ENCODE results near the gene RAPGEF1.
A peak's percentile ranks its signal among the peaks of the same experiment; 100 is the strongest.

RAPGEF1 gene

GRCh38 chr9:131623655-131624330 is 116.1 kb downstream of the RAPGEF1 start:
- no peak for ATAC-seq
- Mint-ChIP-seq H3K27ac (peak overlapping the region; percentile 97), H3K4me1 (peaks cover 63% of the 10 kb centered on the region), H3K9me3 (no peaks in the 10 kb centered on the region), H3K36me3 (peaks cover 96% of the 10 kb centered on the region), H3K4me3 (no peak overlapping the region)
- DNase-seq (ENCODE audit: low spot score in 2 of 2) = no peak

- H3K4me1 Mint-ChIP-seq = peaks cover 56% of the 10 kb centered on the region
- H3K9me3 Mint-ChIP-seq = no peaks in the 10 kb centered on the region
- peaks cover 100% of the 10 kb centered on the region for H3K36me3 Mint-ChIP-seq
- no peak overlapping the region for H3K27ac Mint-ChIP-seq
- DNase-seq (ENCODE audit: low spot score in 2 of 2) = no peak
- peak overlapping the region; percentile 61 for H3K4me3 Mint-ChIP-seq
- no peak for ATAC-seq
Measured at GRCh38 chr9:131622523-131622922, 117.4 kb downstream of the RAPGEF1 start.

GRCh38 chr9:131621551-131622358 is 118.1 kb downstream of the RAPGEF1 start:
- DNase-seq (ENCODE audit: low spot score in 2 of 2) (no peak), ATAC-seq (peak; percentile 65)
- Mint-ChIP-seq H3K9me3 (no peaks in the 10 kb centered on the region), H3K4me1 (peaks cover 51% of the 10 kb centered on the region), H3K36me3 (peaks cover 100% of the 10 kb centered on the region), H3K4me3 (peak overlapping the region; percentile 61), H3K27ac (peak overlapping the region; percentile 93)

GRCh38 chr9:131620764-131621520 is 118.9 kb downstream of the RAPGEF1 start:
- ATAC-seq = no peak

GRCh38 chr9:131619680-131620079 is 120.2 kb downstream of the RAPGEF1 start:
- Mint-ChIP-seq H3K4me3 (no peak overlapping the region), H3K4me1 (peaks cover 34% of the 10 kb centered on the region), H3K9me3 (no peaks in the 10 kb centered on the region), H3K36me3 (peaks cover 100% of the 10 kb centered on the region), H3K27ac (peak overlapping the region; percentile 93)
- DNase-seq (ENCODE audit: low spot score in 2 of 2) (no peak), ATAC-seq (no peak)

More at GRCh38 chr9:131620764-131621520, 118.9 kb downstream of the RAPGEF1 start:
- peaks cover 100% of the 10 kb centered on the region for H3K36me3 Mint-ChIP-seq
- peak overlapping the region; percentile 61 for H3K4me3 Mint-ChIP-seq
- H3K9me3 Mint-ChIP-seq = no peaks in the 10 kb centered on the region
- DNase-seq (ENCODE audit: low spot score in 2 of 2) = no peak
- H3K4me1 Mint-ChIP-seq = peaks cover 46% of the 10 kb centered on the region
- H3K27ac Mint-ChIP-seq = peak overlapping the region; percentile 93

GRCh38 chr9:131618785-131619184 is 121.1 kb downstream of the RAPGEF1 start:
- ATAC-seq (no peak), DNase-seq (ENCODE audit: low spot score in 2 of 2) (no peak)
- H3K4me3 Mint-ChIP-seq = no peak overlapping the region
- peaks cover 100% of the 10 kb centered on the region for H3K36me3 Mint-ChIP-seq
- peak overlapping the region; percentile 88 for H3K27ac Mint-ChIP-seq
- H3K9me3 Mint-ChIP-seq = no peaks in the 10 kb centered on the region
- H3K4me1 Mint-ChIP-seq = peaks cover 30% of the 10 kb centered on the region

- no peak for ATAC-seq
- peak overlapping the region; percentile 88 for H3K27ac Mint-ChIP-seq
- H3K4me3 Mint-ChIP-seq = no peak overlapping the region
- no peaks in the 10 kb centered on the region for H3K9me3 Mint-ChIP-seq
- H3K36me3 Mint-ChIP-seq = peaks cover 100% of the 10 kb centered on the region
- DNase-seq (ENCODE audit: low spot score in 2 of 2) = no peak
- peaks cover 34% of the 10 kb centered on the region for H3K4me1 Mint-ChIP-seq
Measured at GRCh38 chr9:131618071-131618479, 121.8 kb downstream of the RAPGEF1 start.

GRCh38 chr9:131617611-131618010 is 122.3 kb downstream of the RAPGEF1 start:
- ATAC-seq (no peak), DNase-seq (ENCODE audit: low spot score in 2 of 2) (no peak)
- Mint-ChIP-seq H3K4me3 (no peak overlapping the region), H3K36me3 (peaks cover 100% of the 10 kb centered on the region), H3K9me3 (no peaks in the 10 kb centered on the region), H3K4me1 (peaks cover 35% of the 10 kb centered on the region), H3K27ac (peak overlapping the region; percentile 56)

GRCh38 chr9:131616983-131617604 is 122.8 kb downstream of the RAPGEF1 start:
- no peak overlapping the region for H3K4me3 Mint-ChIP-seq
- peaks cover 37% of the 10 kb centered on the region for H3K4me1 Mint-ChIP-seq
- peaks cover 100% of the 10 kb centered on the region for H3K36me3 Mint-ChIP-seq
- ATAC-seq = no peak
- H3K9me3 Mint-ChIP-seq = no peaks in the 10 kb centered on the region
- DNase-seq (ENCODE audit: low spot score in 2 of 2) = no peak
- peak overlapping the region; percentile 56 for H3K27ac Mint-ChIP-seq

- peaks cover 30% of the 10 kb centered on the region for H3K4me1 Mint-ChIP-seq
- DNase-seq (ENCODE audit: low spot score in 2 of 2) = no peak
- no peaks in the 10 kb centered on the region for H3K9me3 Mint-ChIP-seq
- no peak overlapping the region for H3K4me3 Mint-ChIP-seq
- H3K27ac Mint-ChIP-seq = peak overlapping the region; percentile 89
- no peak for ATAC-seq
- H3K36me3 Mint-ChIP-seq = peaks cover 100% of the 10 kb centered on the region
Measured at GRCh38 chr9:131614340-131614915, 125.4 kb downstream of the RAPGEF1 start.

- H3K27ac Mint-ChIP-seq = peak overlapping the region; percentile 89
- no peak for DNase-seq (ENCODE audit: low spot score in 2 of 2)
- no peaks in the 10 kb centered on the region for H3K9me3 Mint-ChIP-seq
- no peak overlapping the region for H3K4me3 Mint-ChIP-seq
- peaks cover 100% of the 10 kb centered on the region for H3K36me3 Mint-ChIP-seq
- ATAC-seq = no peak
- H3K4me1 Mint-ChIP-seq = peaks cover 27% of the 10 kb centered on the region
Measured at GRCh38 chr9:131613921-131614320, 126.0 kb downstream of the RAPGEF1 start.

- H3K27ac Mint-ChIP-seq = peak overlapping the region; percentile 89
- no peaks in the 10 kb centered on the region for H3K9me3 Mint-ChIP-seq
- H3K4me3 Mint-ChIP-seq = no peak overlapping the region
- H3K4me1 Mint-ChIP-seq = peaks cover 27% of the 10 kb centered on the region
- no peak for ATAC-seq
- H3K36me3 Mint-ChIP-seq = peaks cover 98% of the 10 kb centered on the region
- no peak for DNase-seq (ENCODE audit: low spot score in 2 of 2)
Measured at GRCh38 chr9:131612851-131613250, 127.0 kb downstream of the RAPGEF1 start.

- DNase-seq (ENCODE audit: low spot score in 2 of 2) = no peak
- no peak for ATAC-seq
- no peaks in the 10 kb centered on the region for H3K9me3 Mint-ChIP-seq
- H3K27ac Mint-ChIP-seq = peak overlapping the region; percentile 89
- peaks cover 98% of the 10 kb centered on the region for H3K36me3 Mint-ChIP-seq
- peaks cover 32% of the 10 kb centered on the region for H3K4me1 Mint-ChIP-seq
- H3K4me3 Mint-ChIP-seq = no peak overlapping the region
Measured at GRCh38 chr9:131611586-131612315, 128.1 kb downstream of the RAPGEF1 start.

GRCh38 chr9:131610231-131610761 is 129.6 kb downstream of the RAPGEF1 start:
- peaks cover 98% of the 10 kb centered on the region for H3K36me3 Mint-ChIP-seq
- H3K9me3 Mint-ChIP-seq = no peaks in the 10 kb centered on the region
- H3K27ac Mint-ChIP-seq = peak overlapping the region; percentile 48
- ATAC-seq (no peak), DNase-seq (ENCODE audit: low spot score in 2 of 2) (no peak)
- no peak overlapping the region for H3K4me3 Mint-ChIP-seq
- peaks cover 40% of the 10 kb centered on the region for H3K4me1 Mint-ChIP-seq

Data from stimulated activated effector memory CD8-positive, alpha-beta T cell treated with anti-CD3 and anti-CD28 coated beads, Interleukin-12 subunit alpha, Interleukin-12 subunit beta, amount 100 ng/mL, for 72 hours (primary cell).